ENCODE data around the gene ZNF431.

GRCh38 chr19:21126078-21126477 lies 15.8 kb upstream of the ZNF431 start:
- TF ChIP-seq TCF3 (CRISPR knock-in tag; IDR thresholded peaks at IDR 0.05) (no peak), ZBTB43 (CRISPR knock-in tag; IDR thresholded peaks at IDR 0.05) (no peak), ZBTB33 (CRISPR knock-in tag; IDR thresholded peaks at IDR 0.05) (no peak), EGR1 (conservative IDR thresholded peaks at IDR 0.05) (no peak), XRCC5 (IDR thresholded peaks at IDR 0.05; ENCODE audit: low read depth, low read length) (no peak), POLR2A (conservative IDR thresholded peaks at IDR 0.05) (no peak), MCM2 (IDR thresholded peaks at IDR 0.05; ENCODE audit: low read depth) (no peak), MCM3 (IDR thresholded peaks at IDR 0.05) (no peak)
